BLaER1 treated with 17β-estradiol and CSF1 and Interleukin-3, amounts not matched to agents 10 nM and 100 nM (cell line): Measurements from ENCODE around the gene ZNF248.

Experiments used
- H3K27ac ChIP-seq, 11 experiments: shearing (Covaris generic); formaldehyde crosslinking; 2 replicates each; pipeline ENCODE4 v1.8.1; 2022
- H3K27me3 ChIP-seq, 11 experiments: shearing (Covaris generic); formaldehyde crosslinking; 2 replicates each; pipeline ENCODE4 v1.8.1; 2022
- H3K36me3 ChIP-seq, 11 experiments: shearing (Covaris generic); formaldehyde crosslinking; 2 replicates each; pipeline ENCODE4 v1.8.1; 2022
- H3K4me1 ChIP-seq, 10 experiments: shearing (Covaris generic); formaldehyde crosslinking; 2 replicates each; pipeline ENCODE4 v1.8.1; 2022
- H3K4me2 ChIP-seq, 11 experiments: shearing (Covaris generic); formaldehyde crosslinking; 2 replicates each; pipeline ENCODE4 v1.8.1; 2022
- H3K4me3 ChIP-seq, 10 experiments: shearing (Covaris generic); formaldehyde crosslinking; 2 replicates each; pipeline ENCODE4 v1.8.1; 2022
- H3K9ac ChIP-seq, 11 experiments: shearing (Covaris generic); formaldehyde crosslinking; 2 replicates each; pipeline ENCODE4 v1.8.1; 2022
- H3K9me3 ChIP-seq, 11 experiments: shearing (Covaris generic); formaldehyde crosslinking; replicated peaks in 1 of 11; 2 replicates each; pipeline ENCODE4 v1.8.1; 2022
- H4K20me1 ChIP-seq, 11 experiments: shearing (Covaris generic); formaldehyde crosslinking; 2 replicates each; pipeline ENCODE4 v1.8.1; 2022
- Cebpa-rat ChIP-seq, 11 experiments: shearing (Covaris generic); IDR thresholded peaks; 2 replicates each; pipeline ENCODE4 v1.8.1; 2022

The ZNF248 gene

DNA sequence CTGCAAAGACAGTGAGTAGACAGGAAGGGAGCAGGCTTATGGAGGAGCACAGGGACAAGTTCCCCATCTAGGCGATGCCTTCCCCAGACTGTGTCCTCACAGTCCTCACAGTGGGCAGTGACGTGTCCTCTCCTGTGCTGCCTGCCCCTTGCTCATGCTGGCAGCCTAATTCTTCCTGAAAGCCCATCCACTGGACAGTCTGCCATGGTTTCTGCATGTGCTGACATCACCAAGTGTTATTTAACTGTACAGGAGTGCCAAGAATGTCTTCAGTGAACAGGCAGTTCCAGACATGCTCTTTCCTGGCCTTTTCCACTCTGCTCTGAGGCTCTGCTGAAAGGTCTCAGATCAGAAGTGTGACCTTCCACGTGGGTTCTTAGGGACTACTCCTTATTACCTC lies 54.1 kb downstream of the ZNF248 start:
- Histone ChIP-seq H3K27me3 (no peaks in the 10 kb centered on the region), H3K4me1 (no peaks in the 10 kb centered on the region), H4K20me1 (no peaks in the 10 kb centered on the region), H3K36me3 (no peaks in the 10 kb centered on the region), H3K4me2 (no peak overlapping the region), H3K9ac (no peak overlapping the region), H3K9me3 (no peaks in the 10 kb centered on the region), H3K27ac (no peak overlapping the region), H3K4me3 (no peak overlapping the region)
- TF ChIP-seq Cebpa-rat (IDR thresholded peaks at IDR 0.05), result no peak

DNA sequence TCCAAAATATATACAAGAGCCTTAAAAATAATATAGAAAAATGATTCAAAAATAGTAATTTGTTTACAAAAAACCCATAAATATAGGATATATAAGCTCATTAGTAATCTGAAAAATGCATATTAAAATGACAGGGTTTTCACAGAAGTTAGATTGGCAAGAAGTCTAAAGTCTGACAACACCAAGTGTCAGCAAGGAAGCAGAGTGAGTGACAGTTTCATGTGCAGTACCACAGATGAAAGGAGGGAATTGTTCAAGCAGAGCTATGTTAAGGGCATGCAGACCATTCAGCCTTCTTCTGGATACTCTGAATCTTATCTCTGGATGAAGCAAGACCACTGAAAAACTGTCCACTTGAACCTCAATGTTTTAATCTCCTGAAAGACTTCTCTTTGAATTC lies 55.9 kb downstream of the ZNF248 start:
- Histone ChIP-seq H3K27me3 (no peaks in the 10 kb centered on the region), H3K9me3 (peaks cover 0 to 13% (median under 1%) of the 10 kb centered on the region in 11 experiments; a peak in 6 of 22 replicates), H3K27ac (no peak overlapping the region), H3K4me2 (no peak overlapping the region), H4K20me1 (no peaks in the 10 kb centered on the region), H3K36me3 (no peaks in the 10 kb centered on the region), H3K4me3 (no peak overlapping the region), H3K4me1 (peaks cover 0 to 7% (median 0%) of the 10 kb centered on the region in 10 experiments; a peak in 3 of 20 replicates), H3K9ac (no peak overlapping the region)
- no peak for TF ChIP-seq Cebpa-rat (IDR thresholded peaks at IDR 0.05)

GRCh38 chr10:37794305-37794976 lies 63.0 kb downstream of the ZNF248 start:
- H3K9me3 ChIP-seq, result peaks cover 23 to 58% (median 33%) of the 10 kb centered on the region in 11 experiments; a peak in 21 of 22 replicates
- no peak for TF ChIP-seq Cebpa-rat (IDR thresholded peaks at IDR 0.05)

DNA sequence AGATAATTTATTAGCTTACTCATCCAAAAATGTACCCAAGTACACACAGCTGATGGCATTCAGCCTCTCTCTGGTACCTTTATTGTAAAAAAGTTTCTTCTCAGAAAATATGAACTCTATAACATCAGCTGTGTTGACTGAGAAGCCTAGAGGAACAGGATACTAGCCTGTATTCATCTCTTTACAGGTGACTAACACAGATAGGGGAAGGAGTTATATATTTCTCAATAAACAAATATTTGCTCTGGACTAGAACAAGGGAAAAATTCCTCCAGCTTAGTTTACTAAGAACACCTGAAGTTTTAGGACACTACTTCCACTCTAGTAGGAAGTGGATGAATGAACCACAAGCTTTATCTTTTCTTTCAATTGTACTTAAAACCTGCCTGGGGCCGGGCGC lies 67.8 kb downstream of the ZNF248 start:
- no peak for TF ChIP-seq Cebpa-rat (IDR thresholded peaks at IDR 0.05)
- H3K9ac ChIP-seq, result no peak overlapping the region
- H3K4me3 ChIP-seq, result no peak overlapping the region
- H3K4me1 ChIP-seq, result no peaks in the 10 kb centered on the region
- peaks cover 0 to 4% (median 0%) of the 10 kb centered on the region in 11 experiments; a peak in 3 of 22 replicates for H3K36me3 ChIP-seq
- no peaks in the 10 kb centered on the region for H4K20me1 ChIP-seq
- H3K27ac ChIP-seq, result no peak overlapping the region
- peaks cover 12 to 31% (median 18%) of the 10 kb centered on the region in 11 experiments; a peak in 21 of 22 replicates for H3K9me3 ChIP-seq
- no peaks in the 10 kb centered on the region for H3K27me3 ChIP-seq
- no peak overlapping the region for H3K4me2 ChIP-seq

More at GRCh38 chr10:37794305-37794976, 63.0 kb downstream of the ZNF248 start:
- H3K4me2 ChIP-seq, result no peak overlapping the region
- no peak overlapping the region for H3K9ac ChIP-seq
- peaks cover 0 to 7% (median 0%) of the 10 kb centered on the region in 10 experiments; a peak in 3 of 20 replicates for H3K4me1 ChIP-seq
- no peaks in the 10 kb centered on the region for H4K20me1 ChIP-seq
- H3K4me3 ChIP-seq, result no peak overlapping the region
- peaks cover 0 to 13% (median 0%) of the 10 kb centered on the region in 11 experiments; a peak in 5 of 22 replicates for H3K36me3 ChIP-seq
- no peaks in the 10 kb centered on the region for H3K27me3 ChIP-seq
- no peak overlapping the region for H3K27ac ChIP-seq

GRCh38 chr10:37784678-37785077 lies 72.7 kb downstream of the ZNF248 start:
- Histone ChIP-seq H3K4me2 (no peak overlapping the region), H3K9me3 (peaks cover 15 to 30% (median 23%) of the 10 kb centered on the region in 11 experiments), H3K4me3 (no peak overlapping the region), H3K9ac (no peak overlapping the region), H3K4me1 (no peaks in the 10 kb centered on the region), H4K20me1 (no peaks in the 10 kb centered on the region), H3K27me3 (no peaks in the 10 kb centered on the region), H3K27ac (no peak overlapping the region), H3K36me3 (peaks cover 0 to 4% (median 0%) of the 10 kb centered on the region in 11 experiments; a peak in 1 of 22 replicates)
- no peak for TF ChIP-seq Cebpa-rat (IDR thresholded peaks at IDR 0.05)

- Histone ChIP-seq H3K4me2 (no peak overlapping the region), H3K9ac (no peak overlapping the region), H3K4me1 (peaks cover 0 to 5% (median 0%) of the 10 kb centered on the region in 10 experiments; a peak in 4 of 20 replicates), H4K20me1 (no peaks in the 10 kb centered on the region), H3K4me3 (no peak overlapping the region), H3K9me3 (peaks cover 11 to 23% (median 16%) of the 10 kb centered on the region in 11 experiments), H3K27ac (no peak overlapping the region), H3K27me3 (no peaks in the 10 kb centered on the region), H3K36me3 (peaks cover 0 to 4% (median 0%) of the 10 kb centered on the region in 11 experiments; a peak in 1 of 22 replicates)
- no peak for TF ChIP-seq Cebpa-rat (IDR thresholded peaks at IDR 0.05)
Measured at GRCh38 chr10:37780536-37780935, 76.9 kb downstream of the ZNF248 start.

- peaks cover 11 to 19% (median 16%) of the 10 kb centered on the region in 11 experiments for H3K9me3 ChIP-seq
Measured at GRCh38 chr10:37777056-37777455, 80.4 kb downstream of the ZNF248 start.

DNA sequence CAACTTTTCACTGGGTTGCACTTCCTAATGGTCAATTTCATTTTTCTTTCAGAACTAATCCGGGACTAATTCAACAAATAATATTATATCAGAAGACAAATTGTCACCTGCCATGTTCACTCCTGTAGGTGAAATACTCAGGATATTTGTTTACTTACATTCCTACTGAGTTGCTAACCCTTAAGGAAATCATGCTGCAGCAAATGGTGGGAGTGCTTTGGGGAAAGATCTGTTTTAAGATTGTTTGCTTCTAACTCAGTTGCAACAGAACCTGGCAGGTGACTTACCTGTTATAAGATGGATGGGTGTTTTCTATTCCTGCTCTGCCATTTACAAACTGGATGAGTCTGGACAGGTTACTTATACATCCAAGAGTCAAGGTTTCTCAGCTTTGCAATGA lies 81.8 kb downstream of the ZNF248 start:
- TF ChIP-seq Cebpa-rat (IDR thresholded peaks at IDR 0.05), result no peak
- no peak overlapping the region for H3K27ac ChIP-seq
- H4K20me1 ChIP-seq, result no peaks in the 10 kb centered on the region
- no peaks in the 10 kb centered on the region for H3K27me3 ChIP-seq
- no peak overlapping the region for H3K4me2 ChIP-seq
- H3K4me1 ChIP-seq, result peaks cover 0 to 5% (median 0%) of the 10 kb centered on the region in 10 experiments; a peak in 4 of 20 replicates
- peaks cover 4 to 5% (median 4%) of the 10 kb centered on the region in 11 experiments for H3K9me3 ChIP-seq
- no peak overlapping the region for H3K4me3 ChIP-seq
- 0 out of 22 replicates have a peak, but pooled peaks cover 0 to 1% (median 0%) of the 10 kb centered on the region in 11 experiments for H3K36me3 ChIP-seq
- no peak overlapping the region for H3K9ac ChIP-seq

More at GRCh38 chr10:37777056-37777455, 80.4 kb downstream of the ZNF248 start:
- no peak for TF ChIP-seq Cebpa-rat (IDR thresholded peaks at IDR 0.05)
- Histone ChIP-seq H3K4me3 (no peak overlapping the region), H3K27ac (no peak overlapping the region), H4K20me1 (no peaks in the 10 kb centered on the region), H3K9ac (no peak overlapping the region), H3K4me2 (0 out of 22 replicates have a peak overlapping the region, but pooled peaks of 1 of the 11 experiments have one; percentile 17), H3K27me3 (no peaks in the 10 kb centered on the region), H3K4me1 (peaks cover 0 to 5% (median 0%) of the 10 kb centered on the region in 10 experiments; a peak in 4 of 20 replicates), H3K36me3 (peaks cover 0 to 4% (median 0%) of the 10 kb centered on the region in 11 experiments; a peak in 1 of 22 replicates)

GRCh38 chr10:37774351-37774750 lies 83.1 kb downstream of the ZNF248 start:
- Histone ChIP-seq H4K20me1 (no peaks in the 10 kb centered on the region), H3K4me2 (no peak overlapping the region), H3K27me3 (no peaks in the 10 kb centered on the region), H3K9ac (no peak overlapping the region), H3K27ac (no peak overlapping the region), H3K4me1 (peaks cover 0 to 5% (median 0%) of the 10 kb centered on the region in 10 experiments; a peak in 4 of 20 replicates), H3K9me3 (no peaks in the 10 kb centered on the region), H3K4me3 (no peak overlapping the region), H3K36me3 (no peaks in the 10 kb centered on the region)
- TF ChIP-seq Cebpa-rat (IDR thresholded peaks at IDR 0.05), result no peak
